ENCODE measurements around the gene SPZ1. TPM values are rescaled to one million over a fixed set of nuclear protein-coding genes. Genes with fewer than 3 reads are reported as not detected.
"Not testable (repeated sequence)": the region's sequence is repeated elsewhere in the genome, so short reads cannot be mapped to it uniquely, and the experiment has no call there.

The SPZ1 gene
- total RNA-seq, 1 donor from 2014 or later: not detected

GRCh38 chr5:80346055-80346454, 26.3 kb downstream of the SPZ1 start:
- ChIA-PET CTCF (interaction anchor here (0.7 to 1.7 kb wide), 7 partner anchors 10 to 326 kb away, joined by 3 to 13 read pairs (median 4); partner anchors contain the start of gene ZFYVE16), POLR2A (interaction anchor here (0.6 kb wide), 1 partner anchor 850 kb away, joined by 3 read pairs; no protein-coding TSS in a partner anchor)
- Mint-ChIP-seq H3K27me3 (no peaks in the 10 kb centered on the region), H3K4me3 (no peak overlapping the region), H3K36me3 (ENCODE audit: low read depth) (no peaks in the 10 kb centered on the region), H3K27ac (no peak overlapping the region), H3K4me1 (no peaks in the 10 kb centered on the region), H3K9me3 (no peaks in the 10 kb centered on the region)
- peak; percentile 57 for ATAC-seq (ENCODE audit: low read depth)
- no peak for DNase-seq
- TF ChIP-seq CTCF (IDR thresholded peaks at IDR 0.05): no peak
- intact Hi-C loops (cut with micrococcal nuclease): loop anchor here (1.0 kb wide), 2 partner anchors 61 to 326 kb away; no protein-coding TSS in a partner anchor

GRCh38 chr5:80348171-80348570, 28.4 kb downstream of the SPZ1 start:
- H3K4me3 Mint-ChIP-seq: no peak overlapping the region
- intact Hi-C loops (cut with micrococcal nuclease): loop anchor here (2.0 kb wide), 1 partner anchor 847 kb away; no protein-coding TSS in a partner anchor
- no peaks in the 10 kb centered on the region for H3K9me3 Mint-ChIP-seq
- H3K27ac Mint-ChIP-seq: no peak overlapping the region
- DNase-seq: no peak
- no peaks in the 10 kb centered on the region for H3K27me3 Mint-ChIP-seq
- POLR2A ChIA-PET: no interaction called here
- CTCF ChIA-PET: no interaction called here
- no peaks in the 10 kb centered on the region for H3K4me1 Mint-ChIP-seq
- no peak for ATAC-seq (ENCODE audit: low read depth)
- H3K36me3 Mint-ChIP-seq (ENCODE audit: low read depth): no peaks in the 10 kb centered on the region
- TF ChIP-seq CTCF (IDR thresholded peaks at IDR 0.05): no peak

GRCh38 chr5:80351019-80351418, 31.2 kb downstream of the SPZ1 start:
- H3K9me3 Mint-ChIP-seq; ATAC-seq (ENCODE audit: low read depth); H3K36me3 Mint-ChIP-seq (ENCODE audit: low read depth); H3K4me3 Mint-ChIP-seq; H3K4me1 Mint-ChIP-seq; intact Hi-C loops (cut with micrococcal nuclease); CTCF ChIA-PET; H3K27ac Mint-ChIP-seq; DNase-seq; H3K27me3 Mint-ChIP-seq; POLR2A ChIA-PET: not testable (repeated sequence)

- H3K9me3 Mint-ChIP-seq: no peaks in the 10 kb centered on the region
- no peaks in the 10 kb centered on the region for H3K4me1 Mint-ChIP-seq
- H3K4me3 Mint-ChIP-seq: no peak overlapping the region
- CTCF ChIA-PET: no interaction called here
- H3K36me3 Mint-ChIP-seq (ENCODE audit: low read depth): no peaks in the 10 kb centered on the region
- ATAC-seq (ENCODE audit: low read depth) (no peak), DNase-seq (no peak)
- no peak for TF ChIP-seq CTCF (IDR thresholded peaks at IDR 0.05)
- intact Hi-C loops (cut with micrococcal nuclease): no loop called here
- POLR2A ChIA-PET: interaction anchor here (0.7 kb wide), 1 partner anchor 127 kb away, joined by 3 read pairs; no protein-coding TSS in a partner anchor
- H3K27ac Mint-ChIP-seq: no peak overlapping the region
- H3K27me3 Mint-ChIP-seq: no peaks in the 10 kb centered on the region
Observed at GRCh38 chr5:80355686-80356085, 35.9 kb downstream of the SPZ1 start.

GRCh38 chr5:80357671-80358070, 37.9 kb downstream of the SPZ1 start:
- no peak for TF ChIP-seq CTCF (IDR thresholded peaks at IDR 0.05)
- ATAC-seq (ENCODE audit: low read depth) (no peak), DNase-seq (no peak)
- no peak overlapping the region for H3K27ac Mint-ChIP-seq
- POLR2A ChIA-PET: no interaction called here
- no peaks in the 10 kb centered on the region for H3K27me3 Mint-ChIP-seq
- H3K9me3 Mint-ChIP-seq: no peaks in the 10 kb centered on the region
- H3K4me3 Mint-ChIP-seq: no peak overlapping the region
- CTCF ChIA-PET: no interaction called here
- H3K4me1 Mint-ChIP-seq: no peaks in the 10 kb centered on the region
- H3K36me3 Mint-ChIP-seq (ENCODE audit: low read depth): no peaks in the 10 kb centered on the region
- intact Hi-C loops (cut with micrococcal nuclease): no loop called here

GRCh38 chr5:80360914-80361444, 41.2 kb downstream of the SPZ1 start:
- intact Hi-C loops (cut with micrococcal nuclease): no loop called here
- CTCF ChIA-PET: no interaction called here
- no peak overlapping the region for H3K4me3 Mint-ChIP-seq
- no peaks in the 10 kb centered on the region for H3K36me3 Mint-ChIP-seq (ENCODE audit: low read depth)
- no peak for ATAC-seq (ENCODE audit: low read depth)
- POLR2A ChIA-PET: no interaction called here
- no peaks in the 10 kb centered on the region for H3K4me1 Mint-ChIP-seq
- no peaks in the 10 kb centered on the region for H3K27me3 Mint-ChIP-seq
- DNase-seq: no peak
- peaks cover 3% of the 10 kb centered on the region for H3K9me3 Mint-ChIP-seq
- TF ChIP-seq CTCF (IDR thresholded peaks at IDR 0.05): no peak
- no peak overlapping the region for H3K27ac Mint-ChIP-seq

Data from activated B cell treated with CpG ODN at 0.5 μM for 24 hours (primary cell).